Spleen (tissue), 11 donors: ENCODE data around the gene INTS6. TPM values are rescaled to one million over a fixed set of nuclear protein-coding genes. Genes with fewer than 3 reads are reported as not detected.

Experiments used
- DNase-seq: peaks from one replicate; pipeline ENCODE4 v3.0.0-alpha.2; 2020
- H3K27ac ChIP-seq, 8 donors: fragments of 200-600 bp; sonication (generic) in 7 of 8; 1 replicate in 4 of 8; 2 replicates in 4 of 8; pipeline versions ENCODE4 v1.5.0 to v1.8.0; 2016 to 2021; ENCODE audit warnings: inconsistent platforms in 4 of 8, mild to moderate bottlenecking in 4 of 8, moderate library complexity in 1 of 8
- H3K27me3 ChIP-seq, 7 donors: fragments of 200-600 bp; sonication (generic) in 6 of 7; replicated peaks in 1 of 7; 1 replicate in 4 of 7; 2 replicates in 3 of 7; pipeline versions ENCODE4 v1.5.0 to v1.8.0; 2016 to 2021; ENCODE audit warnings: inconsistent platforms in 3 of 7, mild to moderate bottlenecking in 1 of 7
- H3K36me3 ChIP-seq, 6 donors: fragments of 200-600 bp; sonication (generic) in 5 of 6; 1 replicate in 4 of 6; 2 replicates in 2 of 6; pipeline versions ENCODE4 v1.5.0 to v1.8.0; 2016 to 2021; ENCODE audit warnings: inconsistent platforms in 2 of 6
- H3K4me1 ChIP-seq, 6 donors: fragments of 200-600 bp; sonication (generic) in 5 of 6; 1 replicate in 3 of 6; 2 replicates in 3 of 6; pipeline versions ENCODE4 v1.5.0 to v1.8.0; 2016 to 2021; ENCODE audit warnings: inconsistent platforms in 3 of 6
- H3K4me3 ChIP-seq, 8 donors: fragments of 200-600 bp; sonication (generic) in 7 of 8; 1 replicate in 4 of 8; 2 replicates in 4 of 8; pipeline versions ENCODE4 v1.5.0 to v1.8.0; 2016 to 2021; ENCODE audit warnings: inconsistent platforms in 4 of 8, mild to moderate bottlenecking in 4 of 8, moderate library complexity in 2 of 8
- H3K9me3 ChIP-seq, 8 donors: fragments of 200-600 bp; sonication (generic) in 7 of 8; 1 replicate in 4 of 8; 2 replicates in 4 of 8; pipeline versions ENCODE4 v1.5.0 to v1.8.0; 2016 to 2021; ENCODE audit warnings: inconsistent platforms in 4 of 8
- POLR2A ChIP-seq, 3 donors: fragments of 450-650 bp; IDR thresholded peaks; one replicate each; pipeline ENCODE4 v1.5.1; 2017; ENCODE audit warnings: antibody characterized with exemption in 3 of 3, mild to moderate bottlenecking in 1 of 3
- POLR2AphosphoS5 ChIP-seq, 3 donors: sonication (generic); formaldehyde crosslinking; IDR thresholded peaks; one replicate each; pipeline ENCODE4 v1.5.1; 2017; ENCODE audit warnings: antibody characterized with exemption in 3 of 3
- WGBS, 5 donors: extraction: QIAGEN DNeasy Blood & Tissue Kit in 3 of 5; methylation state at CpG; one replicate each; pipeline versions ENCODE4 v1.1.5 to v1.1.7; 2013 to 2018; 5-methylcytosine and 5-hydroxymethylcytosine counted together
- intact Hi-C: fragments of 100-400 bp; cut with DNase I; formaldehyde crosslinking; loops from one replicate; pipeline ENCODE4 v1.15.0; 2023; ENCODE audit warnings: low total_unique reads
- polyA plus RNA-seq, 3 donors: library from polyadenylated mRNA; stranded (reverse); fragments of 200-250 nt; gene quantifications; one replicate each; pipeline ENCODE4 v1.2.1, GENCODE V29; 2013
- total RNA-seq, 7 donors: library from RNA; depleted of rRNA in 3 of 7; stranded (reverse); fragments of >200 nt in 3 of 7; fragmentation: NEBNext Ultra II Directional in 4 of 7; extraction: Animal tissue kit (Norgen Biotek cat#: 25700) in 4 of 7; gene quantifications; one replicate each; pipeline versions ENCODE4 v1.1.0 to v1.2.1, GENCODE V29; 2016 to 2021
- TF ChIP-seq, protein P1 (sequence below), 11 experiments: fragments of 200-600 bp in 7 of 11; fragments of 450-650 bp in 4 of 11; sonication (generic) in 4 of 11; IDR thresholded peaks in 8 of 11; conservative IDR thresholded peaks in 3 of 11; 1 replicate in 7 of 11; 2 replicates in 4 of 11; pipeline versions ENCODE4 v1.4.0 to v1.8.0; 2016 to 2021; ENCODE audit warnings: antibody characterized with exemption in 11 of 11, inconsistent platforms in 4 of 11, mild to moderate bottlenecking in 1 of 11
- donor health status: healthy with polysubstance abuse.
- donor health status: DM: no; HTN: no; CAD: no; lungs with moderate emphysema.
- donor health status: DM: no; HTN: no; CAD: no.
- donor health status: Bipolar disorder and iron deficiency.
- donor health status: healthy.
- donor health status: DM: no; HTN: no; CAD: no.
- donor health status: DM: yes; HTN: yes; CAD: no.

INTS6 gene
- total and polyA plus RNA-seq, 10 donors: 9.0 to 61.8 (median 45.8) TPM

- Histone ChIP-seq H3K4me3 (peak overlapping the region; percentile 64 to 96 (median 80)), H3K27me3 (no peaks in the 10 kb centered on the region), H3K9me3 (peaks cover 0 to 10% (median 8%) of the 10 kb centered on the region in 8 donors), H3K36me3 (peaks cover 0 to 49% (median 27%) of the 10 kb centered on the region in 6 donors), H3K4me1 (peaks cover 28 to 73% (median 47%) of the 10 kb centered on the region in 6 donors), H3K27ac (peak overlapping the region; percentile 97 to 100 (median 99))
- peak; percentile 96 for DNase-seq
- intact Hi-C loops: loop anchor here (5.0 kb wide), 2 partner anchors 131 to 281 kb away; partner anchors contain the start of gene WDFY2
- TF ChIP-seq POLR2A (IDR thresholded peaks at IDR 0.05) (peak in 1 of 3 donors; percentile 39), POLR2AphosphoS5 (IDR thresholded peaks at IDR 0.05) (peak; percentile 83 to 87 (median 86))
- TF ChIP-seq, protein P1, sequence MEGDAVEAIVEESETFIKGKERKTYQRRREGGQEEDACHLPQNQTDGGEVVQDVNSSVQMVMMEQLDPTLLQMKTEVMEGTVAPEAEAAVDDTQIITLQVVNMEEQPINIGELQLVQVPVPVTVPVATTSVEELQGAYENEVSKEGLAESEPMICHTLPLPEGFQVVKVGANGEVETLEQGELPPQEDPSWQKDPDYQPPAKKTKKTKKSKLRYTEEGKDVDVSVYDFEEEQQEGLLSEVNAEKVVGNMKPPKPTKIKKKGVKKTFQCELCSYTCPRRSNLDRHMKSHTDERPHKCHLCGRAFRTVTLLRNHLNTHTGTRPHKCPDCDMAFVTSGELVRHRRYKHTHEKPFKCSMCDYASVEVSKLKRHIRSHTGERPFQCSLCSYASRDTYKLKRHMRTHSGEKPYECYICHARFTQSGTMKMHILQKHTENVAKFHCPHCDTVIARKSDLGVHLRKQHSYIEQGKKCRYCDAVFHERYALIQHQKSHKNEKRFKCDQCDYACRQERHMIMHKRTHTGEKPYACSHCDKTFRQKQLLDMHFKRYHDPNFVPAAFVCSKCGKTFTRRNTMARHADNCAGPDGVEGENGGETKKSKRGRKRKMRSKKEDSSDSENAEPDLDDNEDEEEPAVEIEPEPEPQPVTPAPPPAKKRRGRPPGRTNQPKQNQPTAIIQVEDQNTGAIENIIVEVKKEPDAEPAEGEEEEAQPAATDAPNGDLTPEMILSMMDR (IDR thresholded peaks at IDR 0.05 in 8 of 11, conservative IDR thresholded peaks at IDR 0.05 in 3 of 11): no peak
- 0 to 2% (median 1%) methylated on average over 34 to 92 of the region's 92 CpGs for WGBS, 5 donors
Observed at GRCh38 chr13:51451467-51452360, 1.1 kb downstream of the INTS6 start.

GRCh38 chr13:51451134-51451466 is 1.7 kb downstream of the INTS6 start:
- Histone ChIP-seq H3K27me3 (no peaks in the 10 kb centered on the region), H3K4me1 (peaks cover 28 to 68% (median 47%) of the 10 kb centered on the region in 6 donors), H3K9me3 (peaks cover 0 to 7% (median 5%) of the 10 kb centered on the region in 8 donors), H3K4me3 (peak overlapping the region; percentile 64 to 96 (median 80)), H3K36me3 (peaks cover 0 to 49% (median 22%) of the 10 kb centered on the region in 6 donors), H3K27ac (peak overlapping the region; percentile 97 to 100 (median 99))
- intact Hi-C loops: loop anchor here (5.0 kb wide), 2 partner anchors 131 to 281 kb away; partner anchors contain the start of gene WDFY2
- 0 to 3% (median 1%) methylated on average over 5 of the region's 5 CpGs for WGBS, 5 donors
- DNase-seq: no peak
- no peak for TF ChIP-seq POLR2A (IDR thresholded peaks at IDR 0.05)
- TF ChIP-seq, protein P1 (IDR thresholded peaks at IDR 0.05 in 8 of 11, conservative IDR thresholded peaks at IDR 0.05 in 3 of 11): no peak
- TF ChIP-seq POLR2AphosphoS5 (IDR thresholded peaks at IDR 0.05): no peak

GRCh38 chr13:51449018-51449417 is 3.8 kb downstream of the INTS6 start:
- 96 to 99% (median 97%) methylated on average over 1 of the region's 1 CpG for WGBS, 5 donors
- Histone ChIP-seq H3K4me1 (peaks cover 13 to 47% (median 28%) of the 10 kb centered on the region in 6 donors), H3K27me3 (no peaks in the 10 kb centered on the region), H3K36me3 (peaks cover 0 to 39% (median 14%) of the 10 kb centered on the region in 6 donors), H3K9me3 (no peaks in the 10 kb centered on the region), H3K27ac (peak overlapping the region in 2 of 8 donors; percentile 1 to 30), H3K4me3 (no peak overlapping the region)
- DNase-seq: no peak
- intact Hi-C loops: no loop called here
- TF ChIP-seq POLR2AphosphoS5 (IDR thresholded peaks at IDR 0.05) (no peak), POLR2A (IDR thresholded peaks at IDR 0.05) (no peak)
- TF ChIP-seq, protein P1 (IDR thresholded peaks at IDR 0.05 in 8 of 11, conservative IDR thresholded peaks at IDR 0.05 in 3 of 11): no peak

DNA sequence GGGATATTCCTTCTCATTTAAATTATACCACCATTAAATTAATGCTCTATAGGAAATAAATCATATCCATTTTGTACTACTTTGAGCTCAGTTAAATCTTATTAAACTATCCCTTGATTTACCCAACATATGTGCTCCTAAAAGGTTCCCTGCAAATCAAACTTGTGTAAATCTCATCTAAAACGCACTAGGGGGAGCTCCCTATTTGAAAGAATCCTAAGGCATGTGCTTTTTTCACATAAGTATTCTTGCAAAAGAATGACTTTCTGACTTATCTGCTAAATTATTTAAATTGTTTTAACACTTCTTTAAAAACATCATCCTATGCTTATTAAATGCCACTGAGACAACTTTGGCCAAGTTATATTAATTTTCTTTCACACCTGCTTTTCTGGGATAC is 7.9 kb downstream of the INTS6 start:
- no peak overlapping the region for H3K27ac ChIP-seq
- no peak overlapping the region for H3K4me3 ChIP-seq
- TF ChIP-seq, protein P1 (IDR thresholded peaks at IDR 0.05 in 8 of 11, conservative IDR thresholded peaks at IDR 0.05 in 3 of 11): no peak
- TF ChIP-seq POLR2AphosphoS5 (IDR thresholded peaks at IDR 0.05): no peak
- no peak for TF ChIP-seq POLR2A (IDR thresholded peaks at IDR 0.05)
- no peaks in the 10 kb centered on the region for H3K27me3 ChIP-seq
- 42 to 54% (median 48%) methylated on average over 1 of the region's 1 CpG for WGBS, 5 donors
- no peak for DNase-seq
- H3K4me1 ChIP-seq: peaks cover 1 to 28% (median 15%) of the 10 kb centered on the region in 6 donors
- no peaks in the 10 kb centered on the region for H3K9me3 ChIP-seq
- H3K36me3 ChIP-seq: peaks cover 0 to 32% (median 9%) of the 10 kb centered on the region in 6 donors
- intact Hi-C loops: no loop called here
